ENCODE results near the gene LMF1. TPM values are rescaled to one million over a fixed set of nuclear protein-coding genes. Genes with fewer than 3 reads are reported as not detected.
"Not testable (repeated sequence)": the region's sequence is repeated elsewhere in the genome, so short reads cannot be mapped to it uniquely, and the experiment has no call there.

The LMF1 gene
- polyA plus RNA-seq, 1 experiment: 28.9 TPM

DNA sequence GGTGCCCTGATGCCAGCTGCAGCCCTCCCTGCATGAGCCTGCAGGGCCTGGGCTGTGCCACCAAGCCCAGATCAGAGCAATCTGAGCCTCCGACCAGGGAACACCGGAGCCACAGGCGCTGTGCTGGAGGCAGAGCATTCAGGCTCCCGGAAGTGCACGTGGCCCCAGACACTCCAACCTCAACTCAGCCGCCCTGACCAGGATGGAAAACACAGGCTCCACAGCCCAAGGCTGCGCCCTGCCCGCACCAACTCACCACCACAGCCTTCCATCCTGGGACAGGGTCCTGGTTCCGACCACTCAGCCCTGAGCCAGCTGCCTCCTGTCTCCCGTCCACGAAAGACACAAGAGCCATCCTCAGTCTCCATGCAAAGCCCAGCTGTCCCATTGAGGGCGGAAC lies 18.5 kb downstream of the LMF1 start:
- CTCF ChIA-PET: interaction anchor here (0.7 kb wide), 1 partner anchor 32 kb away, joined by 3 read pairs; no protein-coding TSS in a partner anchor

DNA sequence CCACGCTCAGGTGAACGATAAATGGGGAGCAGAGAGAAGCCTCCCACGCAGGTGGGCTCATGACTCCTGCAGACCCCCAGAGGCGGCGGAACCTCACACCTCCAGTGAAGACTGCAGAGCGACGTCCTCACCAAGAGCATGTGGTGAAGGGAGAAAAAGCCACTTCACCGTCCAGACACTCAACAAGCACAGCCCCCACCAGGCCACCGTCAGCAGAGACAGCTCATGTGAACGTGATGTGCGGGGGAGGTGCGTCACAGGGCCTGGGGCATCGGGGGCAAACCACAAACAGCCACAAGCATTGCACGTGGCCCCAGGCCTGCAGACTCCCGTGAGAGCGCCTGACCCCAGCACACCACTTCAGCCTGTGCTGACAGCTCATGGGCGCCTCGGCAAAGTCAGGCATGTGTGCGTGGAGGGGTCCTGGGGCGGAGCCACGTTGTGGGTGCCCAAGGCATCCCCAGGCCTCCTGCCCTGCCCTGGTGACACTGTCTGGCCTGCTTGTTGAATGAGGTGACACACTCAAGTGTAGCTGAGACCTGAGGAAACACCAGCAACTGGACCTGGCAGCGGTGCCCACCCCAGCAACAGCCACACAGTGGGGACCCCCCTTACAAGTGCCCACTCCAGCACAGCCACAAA lies 19.0 kb downstream of the LMF1 start:
- Histone ChIP-seq H3K36me3 (ENCODE audit: control insufficient read depth, insufficient read depth, low read length) (peaks cover 14% of the 10 kb centered on the region), H3K27me3 (ENCODE audit: control insufficient read depth, insufficient read depth, low read length) (no peaks in the 10 kb centered on the region), H3K4me3 (ENCODE audit: low read depth, low read length) (no peak overlapping the region)
- ChIA-PET CTCF (interaction anchor here (0.5 to 0.7 kb wide), 2 partner anchors 32 to 105 kb away, joined by 3 read pairs; no protein-coding TSS in a partner anchor), POLR2A (interaction anchor here (0.6 kb wide), 1 partner anchor 13 kb away, joined by 3 read pairs; no protein-coding TSS in a partner anchor)
- TF ChIP-seq, protein P1, sequence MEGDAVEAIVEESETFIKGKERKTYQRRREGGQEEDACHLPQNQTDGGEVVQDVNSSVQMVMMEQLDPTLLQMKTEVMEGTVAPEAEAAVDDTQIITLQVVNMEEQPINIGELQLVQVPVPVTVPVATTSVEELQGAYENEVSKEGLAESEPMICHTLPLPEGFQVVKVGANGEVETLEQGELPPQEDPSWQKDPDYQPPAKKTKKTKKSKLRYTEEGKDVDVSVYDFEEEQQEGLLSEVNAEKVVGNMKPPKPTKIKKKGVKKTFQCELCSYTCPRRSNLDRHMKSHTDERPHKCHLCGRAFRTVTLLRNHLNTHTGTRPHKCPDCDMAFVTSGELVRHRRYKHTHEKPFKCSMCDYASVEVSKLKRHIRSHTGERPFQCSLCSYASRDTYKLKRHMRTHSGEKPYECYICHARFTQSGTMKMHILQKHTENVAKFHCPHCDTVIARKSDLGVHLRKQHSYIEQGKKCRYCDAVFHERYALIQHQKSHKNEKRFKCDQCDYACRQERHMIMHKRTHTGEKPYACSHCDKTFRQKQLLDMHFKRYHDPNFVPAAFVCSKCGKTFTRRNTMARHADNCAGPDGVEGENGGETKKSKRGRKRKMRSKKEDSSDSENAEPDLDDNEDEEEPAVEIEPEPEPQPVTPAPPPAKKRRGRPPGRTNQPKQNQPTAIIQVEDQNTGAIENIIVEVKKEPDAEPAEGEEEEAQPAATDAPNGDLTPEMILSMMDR (IDR thresholded peaks at IDR 0.05; ENCODE audit: insufficient read depth, low read depth, low read length): no peak
- DNase-seq (ENCODE audit: low read depth): no peak

More for the DNA sequence above, 18.5 kb downstream of the LMF1 start:
- TF ChIP-seq, protein P1 (IDR thresholded peaks at IDR 0.05; ENCODE audit: insufficient read depth, low read depth, low read length): no peak
- Histone ChIP-seq H3K27me3 (ENCODE audit: control insufficient read depth, insufficient read depth, low read length) (no peaks in the 10 kb centered on the region), H3K36me3 (ENCODE audit: control insufficient read depth, insufficient read depth, low read length) (peaks cover 11% of the 10 kb centered on the region), H3K4me3 (ENCODE audit: low read depth, low read length) (no peak overlapping the region)
- no peak for DNase-seq (ENCODE audit: low read depth)
- POLR2A ChIA-PET: no interaction called here

DNA sequence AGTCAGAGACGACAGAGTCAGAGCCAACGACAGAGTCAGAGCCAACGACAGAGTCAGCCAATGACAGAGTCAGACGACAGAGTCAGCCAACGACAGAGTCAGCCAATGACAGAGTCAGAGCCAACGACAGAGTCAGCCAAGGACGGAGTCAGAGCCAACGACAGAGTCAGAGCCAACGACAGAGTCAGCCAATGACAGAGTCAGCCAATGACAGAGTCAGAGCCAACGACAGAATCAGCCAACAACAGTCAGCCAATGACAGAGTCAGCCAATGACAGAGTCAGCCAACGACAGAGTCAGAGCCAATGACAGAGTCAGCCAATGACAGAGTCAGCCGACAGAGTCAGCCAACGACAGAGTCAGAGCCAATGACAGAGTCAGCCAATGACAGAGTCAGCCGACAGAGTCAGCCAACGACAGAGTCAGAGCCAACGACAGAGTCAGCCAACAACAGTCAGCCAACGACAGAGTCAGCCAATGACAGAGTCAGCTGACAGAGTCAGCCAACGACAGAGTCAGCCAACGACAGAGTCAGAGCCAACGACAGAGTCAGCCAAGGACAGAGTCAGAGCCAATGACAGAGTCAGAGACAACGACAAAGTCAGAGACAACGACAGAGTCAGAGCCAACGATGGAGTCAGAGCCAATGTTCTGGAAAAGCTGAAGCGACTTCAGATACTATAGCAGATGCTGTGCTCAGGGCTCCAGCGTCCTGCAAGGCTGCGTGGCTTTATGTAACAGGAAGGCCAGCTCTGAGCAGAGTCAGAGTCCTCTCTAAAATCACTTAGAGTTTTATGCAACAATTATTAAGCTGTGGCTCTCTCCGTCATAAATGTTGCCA lies 19.8 kb downstream of the LMF1 start:
- H3K36me3 ChIP-seq (ENCODE audit: control insufficient read depth, insufficient read depth, low read length): peaks cover 18% of the 10 kb centered on the region
- H3K27me3 ChIP-seq (ENCODE audit: control insufficient read depth, insufficient read depth, low read length); POLR2A ChIA-PET; DNase-seq (ENCODE audit: low read depth); H3K4me3 ChIP-seq (ENCODE audit: low read depth, low read length): not testable (repeated sequence)
- CTCF ChIA-PET: interaction anchor here (0.5 kb wide), 1 partner anchor 106 kb away, joined by 3 read pairs; no protein-coding TSS in a partner anchor

DNA sequence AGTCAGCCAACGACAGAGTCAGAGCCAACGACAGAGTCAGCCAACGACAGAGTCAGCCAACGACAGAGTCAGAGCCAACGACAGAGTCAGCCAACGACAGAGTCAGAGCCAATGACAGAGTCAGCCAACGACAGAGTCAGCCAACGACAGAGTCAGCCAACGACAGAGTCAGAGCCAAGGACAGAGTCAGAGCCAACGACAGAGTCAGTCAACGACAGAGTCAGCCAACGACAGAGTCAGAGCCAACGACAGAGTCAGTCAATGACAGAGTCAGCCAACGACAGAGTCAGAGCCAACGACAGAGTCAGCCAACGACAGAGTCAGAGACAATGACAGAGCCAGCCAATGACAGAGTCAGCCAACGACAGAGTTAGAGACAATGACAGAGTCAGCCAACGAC lies 22.0 kb downstream of the LMF1 start:
- CTCF ChIA-PET, POLR2A ChIA-PET: not testable (repeated sequence)

DNA sequence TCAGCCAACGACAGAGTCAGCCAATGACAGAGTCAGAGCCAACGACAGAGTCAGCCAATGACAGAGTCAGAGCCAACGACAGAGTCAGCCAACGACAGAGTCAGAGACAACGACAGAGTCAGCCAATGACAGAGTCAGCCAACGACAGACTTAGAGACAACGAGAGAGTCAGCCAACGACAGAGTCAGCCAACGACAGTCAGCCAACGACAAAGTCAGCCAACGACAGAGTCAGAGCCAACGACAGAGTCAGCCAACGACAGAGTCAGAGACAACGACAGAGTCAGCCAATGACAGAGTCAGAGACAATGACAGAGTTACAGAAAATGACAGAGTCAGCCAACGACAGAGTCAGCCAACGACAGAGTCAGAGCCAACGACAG lies 22.9 kb downstream of the LMF1 start:
- POLR2A ChIA-PET; DNase-seq (ENCODE audit: low read depth); H3K4me3 ChIP-seq (ENCODE audit: low read depth, low read length); H3K27me3 ChIP-seq (ENCODE audit: control insufficient read depth, insufficient read depth, low read length); CTCF ChIA-PET: not testable (repeated sequence)
- H3K36me3 ChIP-seq (ENCODE audit: control insufficient read depth, insufficient read depth, low read length): peaks cover 16% of the 10 kb centered on the region

More for the DNA sequence above, 22.0 kb downstream of the LMF1 start:
- H3K4me3 ChIP-seq (ENCODE audit: low read depth, low read length); DNase-seq (ENCODE audit: low read depth); H3K27me3 ChIP-seq (ENCODE audit: control insufficient read depth, insufficient read depth, low read length): not testable (repeated sequence)
- H3K36me3 ChIP-seq (ENCODE audit: control insufficient read depth, insufficient read depth, low read length): peaks cover 16% of the 10 kb centered on the region

DNA sequence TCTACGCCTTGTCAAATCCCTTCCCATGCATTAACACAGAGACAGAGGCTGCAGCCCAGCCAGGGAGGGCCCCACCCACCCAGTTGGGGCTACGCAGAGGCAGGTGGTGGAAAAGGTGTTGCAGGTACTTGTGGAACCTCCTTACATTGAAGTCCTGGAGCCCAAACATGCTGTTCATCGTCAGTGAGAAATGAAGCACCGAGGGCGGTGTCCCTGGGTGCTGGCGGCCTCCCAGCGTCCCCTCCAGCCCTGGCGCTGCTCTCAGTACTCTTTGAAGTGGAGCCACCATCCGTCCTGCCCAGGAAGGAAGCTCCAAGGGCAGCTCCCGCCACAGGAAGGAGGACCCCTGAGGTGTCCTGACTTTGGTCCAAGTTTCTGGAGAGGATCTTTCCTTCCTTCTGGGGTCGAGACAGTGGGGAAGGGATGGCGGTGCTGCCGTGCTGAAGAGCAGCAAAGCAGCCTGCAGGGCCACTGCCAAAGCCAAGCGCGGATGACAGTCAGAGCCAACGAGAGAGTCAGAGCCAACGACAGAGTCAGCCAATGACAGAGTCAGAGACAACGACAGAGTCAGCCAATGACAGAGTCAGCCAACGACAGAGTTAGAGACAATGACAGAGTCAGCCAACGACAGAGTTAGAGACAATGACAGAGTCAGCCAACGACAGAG lies 23.4 kb downstream of the LMF1 start:
- Histone ChIP-seq H3K27me3 (ENCODE audit: control insufficient read depth, insufficient read depth, low read length) (no peaks in the 10 kb centered on the region), H3K36me3 (ENCODE audit: control insufficient read depth, insufficient read depth, low read length) (peaks cover 16% of the 10 kb centered on the region), H3K4me3 (ENCODE audit: low read depth, low read length) (no peak overlapping the region)
- ChIA-PET CTCF (no interaction called here), POLR2A (no interaction called here)
- TF ChIP-seq, protein P1 (IDR thresholded peaks at IDR 0.05; ENCODE audit: insufficient read depth, low read depth, low read length): no peak
- DNase-seq (ENCODE audit: low read depth): no peak

Data from BJ (cell line).